Loucy (cell line): ENCODE data around the gene RRN3.
"Not testable (repeated sequence)": the region's sequence is repeated elsewhere in the genome, so short reads cannot be mapped to it uniquely, and the experiment has no call there.

ENCODE experiments used
- H2AFZ ChIP-seq: fragments of 200-600 bp; sonication (generic); 2 replicates; pipeline ENCODE4 v1.6.0; 2016; ENCODE audit warnings: antibody characterized with exemption, mild to moderate bottlenecking, low read length, moderate library complexity
- H3F3A ChIP-seq: fragments of 200-600 bp; 2 replicates; pipeline ENCODE4 v1.6.0; 2016; ENCODE audit warnings: antibody characterized with exemption, low read depth, mild to moderate bottlenecking
- H3K27me3 ChIP-seq: fragments of 200-600 bp; sonication (generic); 2 replicates; pipeline ENCODE4 v1.6.1; 2014; ENCODE audit warnings: low read length, mild to moderate bottlenecking; ENCODE audit not compliant: insufficient read depth, poor library complexity, severe bottlenecking
- H3K36me3 ChIP-seq: fragments of 200-600 bp; sonication (generic); 2 replicates; pipeline ENCODE4 v1.6.1; 2016; ENCODE audit warnings: low read length; ENCODE audit not compliant: insufficient read depth
- H3K4me1 ChIP-seq: fragments of 200-600 bp; sonication (generic); 2 replicates; pipeline ENCODE4 v1.5.1; 2014; ENCODE audit warnings: low read length, mild to moderate bottlenecking; ENCODE audit not compliant: insufficient read depth, poor library complexity, severe bottlenecking
- H3K4me2 ChIP-seq: fragments of 200-600 bp; sonication (generic); 2 replicates; pipeline ENCODE4 v1.6.0; 2014; ENCODE audit warnings: antibody characterized with exemption, low read length, low read depth, mild to moderate bottlenecking; ENCODE audit not compliant: poor library complexity, severe bottlenecking
- H3K4me3 ChIP-seq: fragments of 200-600 bp; sonication (generic); 2 replicates; pipeline ENCODE4 v1.5.1; 2014; ENCODE audit warnings: low read length, mild to moderate bottlenecking, mixed read lengths; ENCODE audit not compliant: poor library complexity, severe bottlenecking
- H3K79me2 ChIP-seq: fragments of 200-600 bp; sonication (generic); 2 replicates; pipeline ENCODE4 v1.6.1; 2014; ENCODE audit warnings: low read length; ENCODE audit not compliant: insufficient read depth
- H3K9ac ChIP-seq: fragments of 200-600 bp; sonication (generic); 2 replicates; pipeline ENCODE4 v1.6.0; 2014; ENCODE audit warnings: mild to moderate bottlenecking, low read depth, low read length, moderate library complexity; ENCODE audit not compliant: poor library complexity, severe bottlenecking
- H3K9me2 ChIP-seq: fragments of 200-600 bp; sonication (generic); replicated peaks from 2 replicates; pipeline ENCODE4 v1.6.1; 2016; ENCODE audit warnings: low read depth, low read length, mixed read lengths
- H3K9me3 ChIP-seq: fragments of 200-600 bp; sonication (generic); 2 replicates; pipeline ENCODE4 v1.6.1; 2014; ENCODE audit warnings: mild to moderate bottlenecking, antibody characterized with exemption, low read length, low read depth; ENCODE audit not compliant: insufficient read depth
- H4K20me1 ChIP-seq: fragments of 200-600 bp; sonication (generic); 2 replicates; pipeline ENCODE4 v1.6.0; 2014; ENCODE audit warnings: antibody characterized with exemption, low read length, mild to moderate bottlenecking; ENCODE audit not compliant: insufficient read depth, poor library complexity, severe bottlenecking
- CTCF ChIP-seq: fragments of 200-600 bp; sonication (generic); conservative IDR thresholded peaks from 2 replicates; pipeline ENCODE4 v1.5.1; 2014; ENCODE audit warnings: mild to moderate bottlenecking, antibody characterized with exemption, low read length
- EZH2phosphoT487 ChIP-seq: fragments of 200-600 bp; IDR thresholded peaks from 2 replicates; pipeline ENCODE4 v1.6.1; 2018; ENCODE audit warnings: antibody characterized with exemption, mild to moderate bottlenecking, moderate library complexity, borderline replicate concordance

The RRN3 gene

GRCh38 chr16:15046692-15047376 lies 47.2 kb downstream of the RRN3 start:
- Histone ChIP-seq H3K9ac (no peak overlapping the region), H3K4me1 (no peaks in the 10 kb centered on the region), H3F3A (no peaks in the 10 kb centered on the region), H3K36me3 (peaks cover 3% of the 10 kb centered on the region; the same call in 1 of the 2 replicates), H3K79me2 (no peaks in the 10 kb centered on the region), H3K4me3 (no peak overlapping the region), H3K9me2 (no peaks in the 10 kb centered on the region), H3K9me3 (no peaks in the 10 kb centered on the region), H3K4me2 (no peak overlapping the region), H4K20me1 (no peaks in the 10 kb centered on the region), H2AFZ (no peak overlapping the region), H3K27me3 (no peaks in the 10 kb centered on the region)
- TF ChIP-seq EZH2phosphoT487, result no peak
- no peak for TF ChIP-seq CTCF

GRCh38 chr16:15045270-15045669 lies 48.8 kb downstream of the RRN3 start:
- H3K4me2 ChIP-seq, H2AFZ ChIP-seq, H3F3A ChIP-seq, H3K9me3 ChIP-seq, H3K4me1 ChIP-seq, H3K9ac ChIP-seq, H3K9me2 ChIP-seq, H3K27me3 ChIP-seq, H3K36me3 ChIP-seq, H3K79me2 ChIP-seq, H3K4me3 ChIP-seq, H4K20me1 ChIP-seq: not testable (repeated sequence)

GRCh38 chr16:15044286-15044685 lies 49.8 kb downstream of the RRN3 start:
- no peak for TF ChIP-seq EZH2phosphoT487
- no peak for TF ChIP-seq CTCF
- H3K9me3 ChIP-seq, result no peaks in the 10 kb centered on the region
- H3K4me3 ChIP-seq, result no peak overlapping the region
- no peaks in the 10 kb centered on the region for H3K4me1 ChIP-seq
- H2AFZ ChIP-seq, result no peak overlapping the region
- no peak overlapping the region for H3K4me2 ChIP-seq
- H4K20me1 ChIP-seq, result no peaks in the 10 kb centered on the region
- peaks cover 14% of the 10 kb centered on the region; the same call in 1 of the 2 replicates for H3K36me3 ChIP-seq
- no peak overlapping the region for H3K9ac ChIP-seq
- no peaks in the 10 kb centered on the region for H3F3A ChIP-seq
- H3K9me2 ChIP-seq, result no peaks in the 10 kb centered on the region
- H3K27me3 ChIP-seq, result no peaks in the 10 kb centered on the region
- no peaks in the 10 kb centered on the region for H3K79me2 ChIP-seq

- Histone ChIP-seq H3K9ac (no peak overlapping the region), H3K9me3 (no peaks in the 10 kb centered on the region), H3K27me3 (no peaks in the 10 kb centered on the region), H4K20me1 (no peaks in the 10 kb centered on the region), H2AFZ (no peak overlapping the region), H3K36me3 (peaks cover 14% of the 10 kb centered on the region; the same call in 1 of the 2 replicates), H3K4me2 (no peak overlapping the region), H3K4me1 (no peaks in the 10 kb centered on the region), H3K4me3 (no peak overlapping the region), H3K9me2 (no peaks in the 10 kb centered on the region), H3F3A (no peaks in the 10 kb centered on the region), H3K79me2 (no peaks in the 10 kb centered on the region)
- TF ChIP-seq CTCF, result no peak
- no peak for TF ChIP-seq EZH2phosphoT487
Observed at GRCh38 chr16:15043344-15043743, 50.7 kb downstream of the RRN3 start.
